Measurements from ENCODE around the gene FUT2. TPM values are rescaled to one million over a fixed set of nuclear protein-coding genes. Genes with fewer than 3 reads are reported as not detected.

Gene FUT2
- total and polyA plus RNA-seq, 2 donors (not counting 1 experiment from before 2014, with no cell fraction given), result not detected

- DNase-seq, result no peak
- POLR2A ChIA-PET, result interaction anchor here (0.7 kb wide), 1 partner anchor 150 kb away, joined by 5 read pairs; no protein-coding TSS in a partner anchor
- 100% methylated on average over 2 of the region's 4 CpGs for WGBS (ENCODE audit: insufficient coverage)
- Histone ChIP-seq H3K4me2 (replicated peaks; ENCODE audit: low read depth, low read length, poor library complexity, severe bottlenecking) (no peak overlapping the region), H3K36me3 (replicated peaks in 1 of 2; ENCODE audit: control extremely low read depth in 1 of 2, control insufficient read depth in 1 of 2, extremely low read depth in 1 of 2, insufficient read depth in 2 of 2, low read length in 1 of 2) (no peaks in the 10 kb centered on the region), H3K9me3 (ENCODE audit: control extremely low read depth in 1 of 3, control insufficient read depth in 2 of 3, insufficient read depth in 1 of 3, low read length in 2 of 3) (no peaks in the 10 kb centered on the region), H2AFZ (ENCODE audit: insufficient read depth, low read depth, low read length, poor library complexity, severe bottlenecking) (no peak overlapping the region), H3K4me3 (ENCODE audit: control extremely low read depth in 1 of 5, extremely low read depth in 1 of 5, insufficient read depth in 1 of 5, low read depth in 2 of 5, low read length in 4 of 5) (no peak overlapping the region), H3K27ac (ENCODE audit: low read length in 2 of 2) (no peak overlapping the region), H4K20me1 (ENCODE audit: control insufficient read depth, insufficient read depth, low read length, poor library complexity, severe bottlenecking) (no peaks in the 10 kb centered on the region), H3K79me2 (ENCODE audit: control insufficient read depth, insufficient read depth, low read length) (peaks cover 5% of the 10 kb centered on the region), H3K9ac (ENCODE audit: low read length) (no peak overlapping the region), H3K27me3 (replicated peaks in 1 of 4; ENCODE audit: control extremely low read depth in 1 of 4, control insufficient read depth in 3 of 4, insufficient read depth in 4 of 4, low read length in 3 of 4) (no peaks in the 10 kb centered on the region), H3K4me1 (ENCODE audit: control insufficient read depth in 2 of 2, insufficient read depth in 2 of 2, low read length in 2 of 2) (peaks cover 14 to 22% of the 10 kb centered on the region in 2 donors)
- Mint-ChIP-seq H3K4me1 (peaks cover 21% of the 10 kb centered on the region), H3K27ac (no peak overlapping the region), H3K9me3 (ENCODE audit: insufficient read depth) (no peaks in the 10 kb centered on the region), H3K4me3 (peak overlapping the region; percentile 23), H3K27me3 (no peaks in the 10 kb centered on the region)
- CTCF ChIA-PET, result interaction anchor here (0.7 to 1.2 kb wide), 2 partner anchors 16 to 35 kb away, joined by 3 to 7 read pairs; no protein-coding TSS in a partner anchor
- intact Hi-C loops (cut with micrococcal nuclease), result no loop called here
- no peak for ATAC-seq (ENCODE audit: low read depth)
- TF ChIP-seq, protein P1, sequence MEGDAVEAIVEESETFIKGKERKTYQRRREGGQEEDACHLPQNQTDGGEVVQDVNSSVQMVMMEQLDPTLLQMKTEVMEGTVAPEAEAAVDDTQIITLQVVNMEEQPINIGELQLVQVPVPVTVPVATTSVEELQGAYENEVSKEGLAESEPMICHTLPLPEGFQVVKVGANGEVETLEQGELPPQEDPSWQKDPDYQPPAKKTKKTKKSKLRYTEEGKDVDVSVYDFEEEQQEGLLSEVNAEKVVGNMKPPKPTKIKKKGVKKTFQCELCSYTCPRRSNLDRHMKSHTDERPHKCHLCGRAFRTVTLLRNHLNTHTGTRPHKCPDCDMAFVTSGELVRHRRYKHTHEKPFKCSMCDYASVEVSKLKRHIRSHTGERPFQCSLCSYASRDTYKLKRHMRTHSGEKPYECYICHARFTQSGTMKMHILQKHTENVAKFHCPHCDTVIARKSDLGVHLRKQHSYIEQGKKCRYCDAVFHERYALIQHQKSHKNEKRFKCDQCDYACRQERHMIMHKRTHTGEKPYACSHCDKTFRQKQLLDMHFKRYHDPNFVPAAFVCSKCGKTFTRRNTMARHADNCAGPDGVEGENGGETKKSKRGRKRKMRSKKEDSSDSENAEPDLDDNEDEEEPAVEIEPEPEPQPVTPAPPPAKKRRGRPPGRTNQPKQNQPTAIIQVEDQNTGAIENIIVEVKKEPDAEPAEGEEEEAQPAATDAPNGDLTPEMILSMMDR (IDR thresholded peaks at IDR 0.05), result no peak
- TF ChIP-seq EZH2 (IDR thresholded peaks at IDR 0.05; ENCODE audit: borderline replicate concordance, insufficient read depth, low read depth, low read length, poor library complexity, severe bottlenecking), result no peak
Observed at GRCh38 chr19:48711106-48711662, 15.4 kb downstream of the FUT2 start.
